Frontal cortex (tissue), 4 donors: ENCODE data around the gene ATOH8. TPM values are rescaled to one million over a fixed set of nuclear protein-coding genes. Genes with fewer than 3 reads are reported as not detected.
"Not testable (repeated sequence)": the region's sequence is repeated elsewhere in the genome, so short reads cannot be mapped to it uniquely, and the experiment has no call there.

Source experiments
- DNase-seq, 2 donors: peaks; one replicate each; pipeline ENCODE4 v3.0.0; 2012; ENCODE audit warnings: low spot score in 2 of 2
- FAIRE-seq: peaks from 2 replicates; lab custom pipeline; 2012; peaks lifted over from hg19 to GRCh38; lab: Jason Lieb, UNC
- total RNA-seq: library from RNA; depleted of rRNA; stranded (reverse); fragments of >200 nt; gene quantifications from one replicate; pipeline ENCODE4 v1.2.3, GENCODE V29; 2014
- donor health status: control.
- donor health status: control.
- donor health status: control.

The ATOH8 gene
- 2.0 TPM for total RNA-seq

GRCh38 chr2:85753525-85754312 is at the start of gene ATOH8:
Gene ATOH8 (plus strand): TSS chr2:85753991. CDS start chr2:85754190, 199 bp downstream.
- FAIRE-seq (no peak), DNase-seq (peak; percentile 80 to 83)

GRCh38 chr2:85704038-85704437 is 49.8 kb upstream of the ATOH8 start:
- FAIRE-seq (no peak), DNase-seq (no peak)

GRCh38 chr2:85704800-85705679 is 48.8 kb upstream of the ATOH8 start:
- FAIRE-seq (no peak), DNase-seq (no peak)

- DNase-seq (no peak), FAIRE-seq (no peak)
Measured at GRCh38 chr2:85705680-85706039, 48.1 kb upstream of the ATOH8 start.

GRCh38 chr2:85706063-85706462 is 47.7 kb upstream of the ATOH8 start:
- no peak for FAIRE-seq
- DNase-seq: no peak

GRCh38 chr2:85706599-85707296 is 47.0 kb upstream of the ATOH8 start:
- FAIRE-seq (no peak), DNase-seq (no peak)

GRCh38 chr2:85707304-85707703 is 46.5 kb upstream of the ATOH8 start:
- FAIRE-seq (peak; percentile 33), DNase-seq (peak; percentile 58 to 61)

- no peak for FAIRE-seq
- DNase-seq: no peak
Measured at GRCh38 chr2:85708641-85709040, 45.1 kb upstream of the ATOH8 start.

GRCh38 chr2:85709401-85709811 is 44.4 kb upstream of the ATOH8 start:
- FAIRE-seq (no peak), DNase-seq (no peak)

GRCh38 chr2:85710687-85711577 is 42.9 kb upstream of the ATOH8 start:
- peak in 1 of 2 donors; percentile 30 for DNase-seq
- FAIRE-seq: no peak

GRCh38 chr2:85711578-85712060 is 42.2 kb upstream of the ATOH8 start:
- FAIRE-seq (no peak), DNase-seq (no peak)

- FAIRE-seq: no peak
- DNase-seq: no peak
Measured at GRCh38 chr2:85712336-85712735, 41.5 kb upstream of the ATOH8 start.

- DNase-seq: no peak
- no peak for FAIRE-seq
Measured at GRCh38 chr2:85712849-85713612, 40.8 kb upstream of the ATOH8 start.

GRCh38 chr2:85713836-85714235 is 40.0 kb upstream of the ATOH8 start:
- FAIRE-seq (no peak), DNase-seq (no peak)

- DNase-seq, FAIRE-seq: not testable (repeated sequence)
Measured at GRCh38 chr2:85714421-85714820, 39.4 kb upstream of the ATOH8 start.

- no peak for FAIRE-seq
- DNase-seq: no peak
Measured at GRCh38 chr2:85714841-85715240, 39.0 kb upstream of the ATOH8 start.

- no peak for FAIRE-seq
Measured at GRCh38 chr2:85716346-85716914, 37.4 kb upstream of the ATOH8 start.

GRCh38 chr2:85717308-85718008 is 36.3 kb upstream of the ATOH8 start:
- DNase-seq (no peak), FAIRE-seq (no peak)

More at GRCh38 chr2:85716346-85716914, 37.4 kb upstream of the ATOH8 start:
- no peak for DNase-seq
